GM19193 (cell line): ENCODE data around the gene SLC1A2.

Source experiments
- POLR2A ChIP-seq: IDR thresholded peaks from 4 replicates; pipeline ENCODE4 v1.6.1; 2011; ENCODE audit not compliant: insufficient read depth, insufficient read length; ENCODE audit errors: extremely low read depth

SLC1A2 gene

DNA sequence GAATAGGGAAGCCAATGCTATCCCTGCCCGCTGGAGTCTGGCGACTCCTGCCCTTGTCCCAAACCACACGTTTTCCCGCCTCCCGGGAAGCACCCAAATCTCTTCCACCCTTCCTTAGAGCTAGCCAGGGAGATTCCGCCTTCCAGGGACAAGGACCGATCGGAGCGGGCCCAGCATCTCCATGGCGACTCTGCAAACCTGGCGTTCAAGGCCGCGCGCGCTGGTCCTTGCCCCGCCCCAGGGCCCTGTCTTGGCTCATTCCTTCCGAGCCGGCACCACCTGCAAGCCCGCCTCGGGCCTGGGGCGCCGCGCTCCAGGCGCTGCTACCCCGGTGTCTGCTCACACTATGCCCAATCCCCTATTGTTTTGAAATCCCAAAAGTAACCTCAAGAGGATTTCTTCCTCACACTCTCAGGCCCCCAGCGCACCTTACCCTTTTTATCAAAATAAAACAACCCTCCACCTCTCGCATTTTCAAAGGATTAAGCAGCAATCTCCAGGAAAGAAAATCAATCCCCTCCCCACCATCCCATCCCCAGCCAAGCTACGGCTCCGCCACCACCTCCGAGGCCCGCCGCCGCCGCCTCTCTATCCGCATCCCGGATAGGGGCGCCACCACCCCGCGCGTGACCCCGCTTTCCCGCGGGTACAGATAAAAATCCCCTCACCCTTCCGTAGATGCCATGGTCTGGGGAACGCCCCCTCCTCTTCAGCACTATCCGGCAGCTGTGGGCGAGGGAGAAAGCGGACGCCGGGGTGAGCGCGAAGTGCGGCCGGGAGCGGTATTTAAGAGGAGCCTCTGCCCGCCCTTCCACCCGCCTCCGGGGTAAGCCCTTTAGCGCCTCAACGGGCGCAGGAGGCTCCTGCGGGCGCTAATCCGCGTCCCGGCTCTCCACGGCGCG, 825 bp downstream of the SLC1A2 start:
- TF ChIP-seq POLR2A, result no peak

DNA sequence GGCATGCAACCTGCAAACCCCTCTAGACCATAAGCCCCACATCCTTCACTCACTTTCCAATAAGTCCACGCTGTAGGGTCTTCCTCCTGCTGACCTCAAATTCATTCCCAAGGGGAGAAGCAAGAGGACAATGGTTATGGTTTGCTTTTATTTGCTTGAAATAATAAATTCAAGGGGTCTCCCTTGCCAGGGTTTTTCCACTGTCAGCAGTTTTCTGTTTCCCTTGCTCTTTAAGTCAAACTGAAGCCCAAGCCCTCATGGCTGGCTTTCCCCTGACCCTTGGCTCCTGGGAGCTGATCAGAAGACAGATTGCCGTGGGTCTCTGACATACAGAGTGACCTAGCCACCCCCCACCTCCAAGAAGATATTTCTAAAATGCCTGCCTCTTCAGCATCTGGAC, 3.9 kb downstream of the SLC1A2 start:
- TF ChIP-seq POLR2A, result no peak

DNA sequence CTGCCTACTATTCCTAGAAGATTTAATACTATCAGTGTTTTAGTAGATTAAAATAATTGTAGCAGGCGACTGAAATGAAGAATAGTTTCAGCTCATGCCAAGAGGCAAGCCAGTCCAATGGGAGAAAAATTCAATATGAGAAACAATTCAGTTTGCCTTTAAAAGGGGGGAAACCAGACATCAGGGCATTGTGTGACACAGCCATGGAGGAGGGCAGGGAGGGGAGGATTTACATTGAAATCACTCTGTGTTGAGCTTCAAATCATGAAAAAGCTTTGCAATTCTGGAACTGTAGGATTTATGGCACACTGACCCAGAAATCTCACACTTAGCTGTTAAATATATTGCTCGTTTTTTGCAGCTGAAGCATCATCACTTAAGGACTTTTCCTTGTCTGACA, 4.6 kb downstream of the SLC1A2 start:
- no peak for TF ChIP-seq POLR2A

DNA sequence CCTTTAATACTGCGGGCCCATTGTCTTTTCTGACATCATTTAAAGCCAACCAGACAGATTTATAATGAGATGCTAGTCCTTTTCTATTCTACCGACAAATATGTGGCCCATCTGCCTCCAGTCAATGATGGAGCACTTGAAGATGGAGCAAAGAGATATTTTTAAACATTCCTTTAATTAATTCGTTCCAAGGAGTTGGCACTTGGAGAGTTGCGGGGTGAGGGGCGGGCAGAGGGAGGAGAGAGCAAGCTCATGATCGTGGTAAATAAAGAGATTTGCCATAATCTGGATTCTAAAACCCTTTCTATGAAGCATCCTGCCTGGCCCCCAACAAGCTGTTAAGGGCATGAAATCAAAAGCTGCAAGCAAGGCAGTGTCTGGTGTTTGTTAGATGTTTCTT, 5.0 kb downstream of the SLC1A2 start:
- TF ChIP-seq POLR2A, result no peak

DNA sequence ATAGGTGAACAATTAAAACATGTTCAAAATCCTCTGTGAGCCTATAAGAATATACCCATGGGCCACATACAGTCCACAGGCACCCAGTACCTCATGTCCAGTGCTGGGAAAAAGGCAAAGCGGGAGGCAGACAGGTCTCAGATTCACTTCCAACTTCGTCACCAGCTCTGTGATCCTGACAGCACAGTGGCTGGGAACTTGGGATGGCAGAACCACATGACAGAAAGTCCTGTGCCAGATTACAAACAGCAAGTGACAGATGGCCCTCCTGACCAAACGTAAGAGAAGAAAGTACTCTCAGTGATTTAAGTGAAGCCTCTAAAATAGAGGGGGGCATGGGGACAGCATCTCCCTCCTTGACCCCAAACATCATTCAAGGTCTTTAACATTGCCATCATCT, 5.8 kb downstream of the SLC1A2 start:
- no peak for TF ChIP-seq POLR2A

DNA sequence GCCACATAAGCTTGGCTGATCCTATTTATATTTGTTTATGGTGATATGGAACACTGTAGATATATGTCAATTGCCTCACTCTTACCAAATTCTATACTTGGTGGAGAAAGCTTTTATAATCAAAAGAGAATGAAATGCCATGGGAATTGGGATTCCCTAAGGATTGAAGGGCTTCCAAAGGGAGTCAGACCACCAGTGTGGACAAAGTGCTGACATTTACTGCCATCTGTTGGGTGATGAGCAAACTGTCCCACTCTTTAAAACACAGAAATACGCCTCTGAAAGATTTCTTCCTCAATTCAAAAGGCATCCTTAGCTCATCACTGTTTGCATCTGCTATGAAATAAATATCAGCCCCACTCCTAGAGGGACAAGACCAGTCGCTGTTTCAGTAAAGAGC, 7.1 kb downstream of the SLC1A2 start:
- TF ChIP-seq POLR2A, result no peak

DNA sequence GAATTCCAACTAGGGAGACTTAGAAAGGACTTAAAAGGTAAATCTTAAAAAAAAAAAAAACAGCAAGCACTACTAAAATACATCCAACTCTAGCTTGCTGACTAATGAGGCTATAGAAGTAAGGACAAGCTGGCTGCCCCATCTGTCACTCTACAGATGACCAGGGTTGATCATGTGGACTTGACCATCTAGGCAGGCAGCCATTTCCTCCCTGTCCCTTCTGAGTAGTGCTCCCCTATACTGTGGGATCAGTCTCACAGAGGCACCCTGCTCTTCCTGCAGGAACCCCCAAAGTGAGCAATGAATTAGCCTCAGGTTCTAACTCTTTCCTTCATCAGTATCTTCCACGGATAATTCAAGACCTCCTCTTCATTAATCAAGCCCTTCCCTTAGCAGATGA, 12.3 kb downstream of the SLC1A2 start:
- TF ChIP-seq POLR2A, result no peak

DNA sequence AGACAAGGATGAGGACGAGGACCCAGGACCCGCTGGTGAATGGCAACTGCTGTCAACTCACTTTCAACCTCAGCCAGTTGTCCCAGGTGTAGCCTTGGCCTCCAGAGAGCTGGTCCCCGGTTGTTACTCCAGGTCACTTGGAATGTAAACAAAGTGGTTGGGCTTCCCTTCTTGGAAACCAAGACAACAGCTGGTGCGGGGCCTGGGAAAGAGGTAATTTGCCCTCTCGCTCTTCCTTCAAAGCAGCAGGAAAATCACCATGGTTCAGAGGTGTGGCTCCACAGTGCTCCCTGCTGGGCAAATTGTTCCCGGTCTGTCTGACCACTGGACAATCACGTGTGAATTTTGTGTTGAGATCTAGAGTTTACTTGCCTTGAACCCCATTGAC, 15.0 kb downstream of the SLC1A2 start:
- TF ChIP-seq POLR2A, result no peak

DNA sequence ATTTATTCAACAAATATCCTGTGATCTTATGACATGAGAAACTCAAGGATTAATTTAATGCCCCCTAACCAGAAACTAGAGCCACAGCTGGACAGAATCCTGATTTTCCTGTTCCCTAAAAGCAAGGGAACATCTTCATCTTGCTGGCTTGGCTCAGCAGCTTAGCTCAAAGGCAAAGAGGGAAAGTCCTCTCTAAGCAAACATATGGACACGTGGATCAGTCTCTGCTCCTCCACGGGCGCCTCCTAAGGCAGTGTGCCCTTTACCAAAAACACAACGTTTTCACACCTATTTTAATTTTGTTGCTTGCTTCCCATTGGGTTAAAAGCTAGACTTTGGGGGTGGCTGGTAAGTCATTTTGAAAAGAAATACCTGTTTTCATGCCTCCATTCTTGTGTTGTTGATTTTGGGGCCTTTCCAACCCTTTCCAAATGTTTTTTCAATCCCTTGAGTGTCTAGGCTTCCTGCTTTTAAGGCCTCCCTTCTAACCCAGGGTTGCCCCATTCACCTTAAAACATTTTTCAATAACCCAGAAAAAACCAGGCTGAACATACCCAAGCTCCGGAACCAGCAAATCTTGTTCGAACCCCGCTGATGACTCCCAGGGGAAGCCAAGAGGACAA, 15.5 kb downstream of the SLC1A2 start:
- no peak for TF ChIP-seq POLR2A

DNA sequence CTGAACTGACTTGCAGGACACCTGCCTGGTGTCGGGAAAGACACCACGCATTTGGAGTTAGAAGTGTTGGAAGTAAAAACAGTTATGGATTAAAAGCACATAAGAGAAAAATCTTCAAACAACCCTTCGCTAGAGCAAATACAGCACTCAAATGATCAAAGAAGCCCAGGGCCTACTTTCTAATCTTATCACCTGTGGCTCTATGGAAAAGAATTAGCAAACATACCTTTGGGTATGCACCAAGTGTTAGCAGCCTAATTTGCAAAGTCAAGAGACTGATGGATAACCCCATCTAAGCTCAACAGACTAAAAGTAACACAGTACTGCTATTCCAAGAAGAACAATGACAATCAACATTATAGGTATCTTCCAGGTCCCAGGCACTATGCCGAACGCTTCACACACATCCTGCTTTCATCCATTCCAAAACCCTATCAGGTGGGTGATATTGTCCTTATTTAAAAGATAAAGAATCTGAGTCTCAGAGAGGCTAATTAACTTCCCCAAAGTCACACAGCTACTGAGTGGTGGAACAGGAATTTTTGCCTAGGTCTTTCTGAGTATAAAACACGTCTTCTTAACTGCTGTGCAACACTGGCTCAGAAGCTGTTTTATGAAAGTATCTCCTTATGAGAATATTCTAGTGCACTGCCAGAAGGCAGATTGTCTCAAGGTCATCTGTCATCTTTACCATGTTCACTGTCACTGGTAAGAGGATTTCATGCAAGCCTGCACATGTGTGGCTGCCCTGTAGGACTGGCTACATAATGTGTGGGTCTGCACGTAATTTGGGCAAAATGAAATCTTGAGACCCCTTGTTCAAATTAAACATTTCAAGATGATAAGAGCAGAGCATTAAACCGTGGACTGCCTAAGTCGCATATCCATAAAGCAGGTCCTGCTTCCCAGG, 16.4 kb downstream of the SLC1A2 start:
- no peak for TF ChIP-seq POLR2A

DNA sequence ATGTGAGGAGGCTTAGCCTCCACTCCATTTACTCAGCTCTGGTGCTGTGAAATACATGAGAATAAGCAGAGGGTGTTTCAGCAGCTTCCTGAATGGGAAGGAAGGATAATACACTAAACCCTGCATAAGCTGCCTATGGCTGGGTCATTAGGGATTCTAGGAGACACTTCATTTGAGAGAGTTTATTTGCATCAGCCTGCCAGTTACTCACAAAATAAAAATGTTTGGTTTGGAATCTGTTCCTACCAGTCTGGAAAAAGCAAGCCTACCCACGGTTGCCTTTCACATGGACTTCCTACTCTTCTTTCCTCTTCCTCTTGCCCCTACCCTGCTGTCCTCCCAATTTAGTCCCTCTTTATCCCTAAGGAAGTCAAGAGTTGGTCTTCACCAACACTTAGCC, 20.5 kb downstream of the SLC1A2 start:
- no peak for TF ChIP-seq POLR2A

DNA sequence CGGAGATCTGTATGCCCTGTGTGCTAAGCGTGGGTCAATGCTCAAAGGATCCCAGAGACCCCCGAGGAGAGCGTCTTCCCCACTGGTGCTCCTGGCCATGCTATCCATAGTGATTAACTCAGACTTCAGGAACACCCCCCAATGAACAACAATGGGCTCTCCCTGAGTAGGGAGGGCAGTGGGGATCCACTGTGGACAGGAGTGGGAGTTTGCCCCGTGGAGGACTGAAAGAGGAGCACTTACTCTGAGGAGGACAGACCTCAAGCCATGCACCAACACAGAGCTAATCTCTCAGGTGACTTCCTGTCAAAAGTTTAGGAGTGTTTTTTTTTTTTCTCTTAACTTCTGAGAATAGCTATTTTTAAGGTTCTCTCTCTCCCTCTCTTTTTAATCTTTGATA, 24.4 kb downstream of the SLC1A2 start:
- TF ChIP-seq POLR2A, result no peak

DNA sequence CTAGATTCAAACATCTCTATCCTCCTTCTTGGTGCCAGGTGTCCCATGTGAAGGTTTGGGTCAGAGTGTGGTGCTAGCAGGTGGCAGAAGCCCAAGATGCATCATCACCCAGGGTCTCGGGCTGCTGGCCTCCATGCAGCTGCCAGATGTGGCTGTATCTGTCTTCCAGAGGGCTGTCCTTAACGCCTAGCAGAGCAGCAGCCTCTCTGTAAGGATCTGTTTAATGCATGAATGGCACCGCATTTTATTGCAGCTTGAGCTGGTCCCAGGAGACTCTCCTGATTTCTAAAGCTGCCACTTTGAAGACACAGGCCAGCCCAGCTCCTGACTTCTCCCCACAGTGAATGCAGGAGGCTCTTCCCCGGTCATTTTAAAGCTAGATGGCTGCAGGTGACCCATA, 26.3 kb downstream of the SLC1A2 start:
- TF ChIP-seq POLR2A, result no peak

DNA sequence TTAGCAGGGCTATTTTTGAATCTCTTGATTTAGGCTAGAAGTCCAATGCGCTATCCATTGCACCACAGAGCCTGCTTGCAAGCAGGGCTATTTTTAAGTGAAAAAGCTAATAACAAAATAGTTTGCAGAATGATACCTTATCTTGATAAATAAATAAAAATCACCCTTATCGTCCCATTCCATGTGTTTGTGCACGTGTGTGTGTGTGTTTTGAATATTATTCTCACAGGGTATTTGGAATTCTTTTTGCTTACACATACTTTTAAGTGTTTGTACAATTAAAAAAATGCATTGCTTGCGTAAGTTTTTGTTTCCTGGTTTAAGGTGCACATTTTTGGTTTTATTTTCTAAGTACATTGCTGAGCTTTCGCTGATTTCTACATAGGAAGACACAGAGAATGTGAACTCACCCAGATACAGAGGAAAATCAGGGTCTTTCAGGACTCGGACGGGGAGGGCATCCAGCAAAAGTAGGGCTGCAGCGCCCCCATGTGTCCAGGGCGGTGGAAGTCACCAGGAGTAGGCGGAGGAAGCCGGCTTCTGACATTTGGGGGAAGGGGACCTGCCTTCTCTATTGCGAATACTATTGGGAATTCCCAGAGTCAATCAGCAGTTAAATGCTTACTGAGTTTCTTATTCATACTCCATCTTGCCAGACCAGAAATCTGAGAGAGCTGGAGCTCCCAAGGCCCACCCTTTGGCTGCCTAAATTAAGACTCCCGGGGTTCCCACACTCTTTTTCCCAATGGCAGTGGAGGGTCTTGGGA, 27.3 kb downstream of the SLC1A2 start:
- TF ChIP-seq POLR2A, result no peak
